Measurements from ENCODE around the gene KIF5B.

Gene KIF5B

DNA sequence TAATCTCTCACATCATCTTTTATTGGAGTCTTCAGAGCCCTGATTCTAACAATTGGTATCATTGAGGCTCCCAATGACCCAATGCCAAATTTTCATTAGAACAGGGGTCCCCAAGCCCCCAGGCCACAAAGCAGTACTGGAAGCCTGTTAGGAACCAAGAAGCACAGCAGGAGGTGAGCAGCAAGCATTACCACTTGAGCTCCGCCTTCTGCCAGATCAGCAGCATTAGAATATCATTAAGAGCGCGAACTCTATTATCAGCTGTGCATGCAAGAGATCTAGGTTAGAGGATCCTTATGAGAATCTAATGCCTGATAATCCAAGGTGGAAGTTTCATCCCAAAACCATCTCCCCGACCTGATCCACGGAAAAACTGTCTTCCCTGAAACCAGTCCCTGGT, 23.1 kb downstream of the KIF5B start:
- Histone ChIP-seq H4K20me1 (ENCODE audit: insufficient read depth, low read length, poor library complexity, severe bottlenecking) (peaks cover 66% of the 10 kb centered on the region), H2AFZ (ENCODE audit: low read length) (no peak overlapping the region), H3K4me1 (ENCODE audit: insufficient read depth, low read length, poor library complexity, severe bottlenecking) (peaks cover 5% of the 10 kb centered on the region), H3F3A (ENCODE audit: low read depth) (no peaks in the 10 kb centered on the region), H3K4me3 (ENCODE audit: low read length, poor library complexity, severe bottlenecking) (no peak overlapping the region), H3K9me2 (replicated peaks; ENCODE audit: low read depth, low read length) (no peaks in the 10 kb centered on the region), H3K27me3 (ENCODE audit: insufficient read depth, low read length, poor library complexity, severe bottlenecking) (no peaks in the 10 kb centered on the region), H3K9me3 (ENCODE audit: insufficient read depth, low read depth, low read length) (no peaks in the 10 kb centered on the region), H3K36me3 (ENCODE audit: insufficient read depth, low read length) (peaks cover 98% of the 10 kb centered on the region), H3K4me2 (ENCODE audit: low read depth, low read length, poor library complexity, severe bottlenecking) (no peak overlapping the region), H3K9ac (ENCODE audit: low read depth, low read length, poor library complexity, severe bottlenecking) (no peak overlapping the region), H3K79me2 (ENCODE audit: insufficient read depth, low read length) (peaks cover 33% of the 10 kb centered on the region; the same call in 1 of the 2 replicates)
- TF ChIP-seq, protein P1, sequence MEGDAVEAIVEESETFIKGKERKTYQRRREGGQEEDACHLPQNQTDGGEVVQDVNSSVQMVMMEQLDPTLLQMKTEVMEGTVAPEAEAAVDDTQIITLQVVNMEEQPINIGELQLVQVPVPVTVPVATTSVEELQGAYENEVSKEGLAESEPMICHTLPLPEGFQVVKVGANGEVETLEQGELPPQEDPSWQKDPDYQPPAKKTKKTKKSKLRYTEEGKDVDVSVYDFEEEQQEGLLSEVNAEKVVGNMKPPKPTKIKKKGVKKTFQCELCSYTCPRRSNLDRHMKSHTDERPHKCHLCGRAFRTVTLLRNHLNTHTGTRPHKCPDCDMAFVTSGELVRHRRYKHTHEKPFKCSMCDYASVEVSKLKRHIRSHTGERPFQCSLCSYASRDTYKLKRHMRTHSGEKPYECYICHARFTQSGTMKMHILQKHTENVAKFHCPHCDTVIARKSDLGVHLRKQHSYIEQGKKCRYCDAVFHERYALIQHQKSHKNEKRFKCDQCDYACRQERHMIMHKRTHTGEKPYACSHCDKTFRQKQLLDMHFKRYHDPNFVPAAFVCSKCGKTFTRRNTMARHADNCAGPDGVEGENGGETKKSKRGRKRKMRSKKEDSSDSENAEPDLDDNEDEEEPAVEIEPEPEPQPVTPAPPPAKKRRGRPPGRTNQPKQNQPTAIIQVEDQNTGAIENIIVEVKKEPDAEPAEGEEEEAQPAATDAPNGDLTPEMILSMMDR (conservative IDR thresholded peaks at IDR 0.05; ENCODE audit: low read length): no peak
- no peak for TF ChIP-seq EZH2phosphoT487 (IDR thresholded peaks at IDR 0.05; ENCODE audit: borderline replicate concordance)

DNA sequence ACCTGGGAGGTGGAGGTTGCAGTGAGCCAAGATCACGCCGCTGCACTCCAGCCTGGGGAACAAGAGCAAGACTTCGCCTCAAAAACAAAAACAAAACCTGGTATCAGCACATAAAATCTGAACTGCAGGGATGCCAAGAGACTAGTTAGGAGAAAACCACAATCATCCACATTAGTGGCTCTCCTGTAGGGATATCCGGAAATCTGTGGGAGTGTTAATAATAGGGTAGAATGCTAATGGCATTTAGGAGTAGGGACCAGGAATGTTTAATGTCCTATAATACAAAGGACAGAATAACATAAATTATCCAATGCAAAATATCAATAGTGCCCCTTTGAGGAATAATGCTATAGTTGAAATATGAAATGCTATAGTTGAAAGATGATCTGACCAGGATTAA, 24.3 kb downstream of the KIF5B start:
- H3K79me2 ChIP-seq (ENCODE audit: insufficient read depth, low read length): peaks cover 36% of the 10 kb centered on the region
- peaks cover 67% of the 10 kb centered on the region for H4K20me1 ChIP-seq (ENCODE audit: insufficient read depth, low read length, poor library complexity, severe bottlenecking)
- H2AFZ ChIP-seq (ENCODE audit: low read length): no peak overlapping the region
- H3K9ac ChIP-seq (ENCODE audit: low read depth, low read length, poor library complexity, severe bottlenecking): no peak overlapping the region
- H3K36me3 ChIP-seq (ENCODE audit: insufficient read depth, low read length): peaks cover 99% of the 10 kb centered on the region
- H3K9me2 ChIP-seq (replicated peaks; ENCODE audit: low read depth, low read length): no peaks in the 10 kb centered on the region
- H3K4me3 ChIP-seq (ENCODE audit: low read length, poor library complexity, severe bottlenecking): no peak overlapping the region
- TF ChIP-seq, protein P1 (conservative IDR thresholded peaks at IDR 0.05; ENCODE audit: low read length): no peak
- TF ChIP-seq EZH2phosphoT487 (IDR thresholded peaks at IDR 0.05; ENCODE audit: borderline replicate concordance): no peak
- no peaks in the 10 kb centered on the region for H3K27me3 ChIP-seq (ENCODE audit: insufficient read depth, low read length, poor library complexity, severe bottlenecking)
- H3K4me2 ChIP-seq (ENCODE audit: low read depth, low read length, poor library complexity, severe bottlenecking): no peak overlapping the region
- H3F3A ChIP-seq (ENCODE audit: low read depth): no peaks in the 10 kb centered on the region
- no peaks in the 10 kb centered on the region for H3K9me3 ChIP-seq (ENCODE audit: insufficient read depth, low read depth, low read length)
- peaks cover 5% of the 10 kb centered on the region for H3K4me1 ChIP-seq (ENCODE audit: insufficient read depth, low read length, poor library complexity, severe bottlenecking)

DNA sequence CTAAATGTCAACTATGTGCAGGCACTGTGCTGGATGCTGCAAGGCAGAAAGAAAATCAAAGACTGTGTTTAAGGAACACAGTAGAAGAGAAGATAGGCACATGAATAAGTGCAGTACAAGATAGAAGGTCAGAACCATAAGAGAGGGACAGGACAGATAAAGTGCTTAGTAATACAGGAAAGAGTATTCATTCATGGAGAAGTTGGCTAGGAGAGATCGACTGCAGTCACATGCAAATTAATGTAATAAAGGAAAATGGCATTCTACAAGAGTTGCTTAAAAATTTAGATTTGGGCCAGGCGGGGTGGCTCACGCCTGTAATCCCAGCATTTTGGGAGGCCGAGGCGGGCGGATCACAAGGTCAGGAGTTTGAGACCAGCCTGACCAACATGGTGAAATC, 24.8 kb downstream of the KIF5B start:
- Histone ChIP-seq H3F3A (ENCODE audit: low read depth) (no peaks in the 10 kb centered on the region), H4K20me1 (ENCODE audit: insufficient read depth, low read length, poor library complexity, severe bottlenecking) (peaks cover 65% of the 10 kb centered on the region), H3K4me2 (ENCODE audit: low read depth, low read length, poor library complexity, severe bottlenecking) (no peak overlapping the region), H3K9ac (ENCODE audit: low read depth, low read length, poor library complexity, severe bottlenecking) (no peak overlapping the region), H3K4me3 (ENCODE audit: low read length, poor library complexity, severe bottlenecking) (no peak overlapping the region), H3K27me3 (ENCODE audit: insufficient read depth, low read length, poor library complexity, severe bottlenecking) (no peaks in the 10 kb centered on the region), H3K9me3 (ENCODE audit: insufficient read depth, low read depth, low read length) (no peaks in the 10 kb centered on the region), H3K4me1 (ENCODE audit: insufficient read depth, low read length, poor library complexity, severe bottlenecking) (peaks cover 5% of the 10 kb centered on the region), H3K36me3 (ENCODE audit: insufficient read depth, low read length) (peaks cover 99% of the 10 kb centered on the region), H3K79me2 (ENCODE audit: insufficient read depth, low read length) (peaks cover 32% of the 10 kb centered on the region), H3K9me2 (replicated peaks; ENCODE audit: low read depth, low read length) (no peaks in the 10 kb centered on the region), H2AFZ (ENCODE audit: low read length) (no peak overlapping the region)
- TF ChIP-seq EZH2phosphoT487 (IDR thresholded peaks at IDR 0.05; ENCODE audit: borderline replicate concordance): no peak
- TF ChIP-seq, protein P1 (conservative IDR thresholded peaks at IDR 0.05; ENCODE audit: low read length): no peak
